Measurements from ENCODE around the gene VPS26B.

- TF ChIP-seq POLR2A (IDR thresholded peaks at IDR 0.05; ENCODE audit: extremely low read depth, insufficient read length): no peak
- TF ChIP-seq CTCF (IDR thresholded peaks at IDR 0.05; ENCODE audit: low read depth, low read length): no peak
Measured at GRCh38 chr11:134229126-134229790, 4.8 kb downstream of the VPS26B start.

All from NB4 (cell line).